ENCODE data around the gene CENPM. TPM values are rescaled to one million over a fixed set of nuclear protein-coding genes. Genes with fewer than 3 reads are reported as not detected.

CENPM gene
- total RNA-seq, 1 experiment from 2014 or later: 91.5 TPM

- no peak for DNase-seq (ENCODE audit: low spot score)
- in situ Hi-C loops (cut with HindIII; ENCODE audit: low sequenced_read_pairs): no loop called here
Observed at GRCh38 chr22:41916745-41917358, 30.1 kb downstream of the CENPM start.

DNA sequence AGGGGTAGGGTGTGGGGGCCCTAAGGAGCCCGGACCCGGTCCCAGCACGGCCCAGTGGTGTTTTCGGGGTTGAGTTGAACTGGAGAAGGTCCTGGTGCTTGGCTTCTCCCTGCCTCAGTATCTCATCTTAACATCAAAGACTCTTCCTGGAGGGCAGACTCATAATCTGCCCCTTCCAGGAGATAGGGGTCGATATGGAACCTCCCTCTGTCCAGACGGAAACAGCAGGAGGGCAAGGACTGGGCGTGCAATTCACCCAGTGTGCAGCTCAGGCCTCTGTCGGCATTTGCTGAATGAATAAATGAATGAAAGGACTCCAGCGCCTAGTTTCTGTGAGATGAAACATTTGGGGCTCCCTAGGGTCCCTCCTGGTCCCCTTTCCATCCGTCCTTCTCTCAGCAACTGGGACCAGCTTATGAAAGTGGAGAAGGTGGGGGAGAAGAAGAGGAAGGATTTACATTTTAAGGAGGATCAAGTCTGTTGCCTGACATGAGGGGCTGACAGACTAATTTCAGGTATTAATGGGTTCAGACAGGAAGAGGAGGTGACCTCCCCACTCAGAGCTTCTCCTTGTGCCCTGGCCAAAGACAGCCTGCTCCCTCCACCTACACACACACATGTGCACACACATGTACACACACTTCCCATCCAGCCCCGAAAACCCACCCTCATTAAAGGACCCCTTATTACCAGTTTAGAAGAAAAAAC lies 31.0 kb downstream of the CENPM start:
- in situ Hi-C loops (cut with HindIII; ENCODE audit: low sequenced_read_pairs): no loop called here
- DNase-seq (ENCODE audit: low spot score): no peak

DNA sequence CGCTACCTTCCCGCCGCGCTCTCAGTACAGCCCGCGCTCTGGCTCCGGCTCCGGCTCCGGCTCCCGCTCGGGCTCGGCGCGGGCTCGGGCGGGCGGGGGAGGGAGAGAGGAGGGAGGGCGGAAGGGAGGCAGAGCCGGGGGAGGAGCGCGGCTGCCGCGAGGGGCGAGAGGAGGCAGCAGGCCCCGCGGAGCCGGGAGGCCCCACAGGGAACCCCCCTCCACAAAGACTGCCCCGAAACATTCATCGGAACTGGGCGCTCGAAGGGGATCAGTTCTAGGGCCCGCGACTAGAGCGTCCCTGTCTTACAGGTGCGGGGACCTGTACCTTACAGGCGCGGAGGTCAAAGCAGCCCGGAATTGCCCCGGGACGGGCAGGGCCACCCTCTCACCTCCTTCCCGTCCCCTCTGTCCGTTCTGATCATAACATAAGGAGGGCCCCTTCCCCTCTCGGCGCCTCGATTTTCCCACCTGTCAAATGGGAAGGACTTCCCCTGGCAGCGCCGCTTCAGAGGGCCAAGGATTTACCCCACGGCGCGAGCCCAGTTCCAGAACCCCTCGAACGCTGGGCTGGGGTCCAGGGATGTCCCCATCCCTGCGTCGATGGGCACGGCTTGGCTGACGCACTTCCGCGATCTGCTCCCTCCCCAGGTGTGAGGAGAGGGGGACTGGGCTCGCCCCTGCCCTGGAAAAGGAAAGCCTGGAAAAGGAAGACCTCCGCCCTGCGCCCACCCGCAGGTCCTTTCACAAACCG lies 31.7 kb downstream of the CENPM start, which contains the start of gene SHISA8:
Gene SHISA8 (minus strand): TSS at position 40 of the 751 bp plus-strand sequence. CDS start 407 bp downstream, outside the sequence.
- in situ Hi-C loops (cut with HindIII; ENCODE audit: low sequenced_read_pairs): no loop called here

GRCh38 chr22:41914611-41915034 lies 32.3 kb downstream of the CENPM start:
- no peak for DNase-seq (ENCODE audit: low spot score)

More for the DNA sequence above, 31.7 kb downstream of the CENPM start, which contains the start of gene SHISA8:
- DNase-seq (ENCODE audit: low spot score): peak; percentile 77

GRCh38 chr22:41913842-41914534 lies 33.0 kb downstream of the CENPM start:
- no peak for DNase-seq (ENCODE audit: low spot score)

More at GRCh38 chr22:41914611-41915034, 32.3 kb downstream of the CENPM start:
- in situ Hi-C loops (cut with HindIII; ENCODE audit: low sequenced_read_pairs): no loop called here

GRCh38 chr22:41913040-41913719 lies 33.8 kb downstream of the CENPM start:
- no peak for DNase-seq (ENCODE audit: low spot score)
- in situ Hi-C loops (cut with HindIII; ENCODE audit: low sequenced_read_pairs): no loop called here

More at GRCh38 chr22:41913842-41914534, 33.0 kb downstream of the CENPM start:
- in situ Hi-C loops (cut with HindIII; ENCODE audit: low sequenced_read_pairs): no loop called here

- in situ Hi-C loops (cut with HindIII; ENCODE audit: low sequenced_read_pairs): no loop called here
- no peak for DNase-seq (ENCODE audit: low spot score)
Observed at GRCh38 chr22:41912338-41913039, 34.5 kb downstream of the CENPM start.

DNA sequence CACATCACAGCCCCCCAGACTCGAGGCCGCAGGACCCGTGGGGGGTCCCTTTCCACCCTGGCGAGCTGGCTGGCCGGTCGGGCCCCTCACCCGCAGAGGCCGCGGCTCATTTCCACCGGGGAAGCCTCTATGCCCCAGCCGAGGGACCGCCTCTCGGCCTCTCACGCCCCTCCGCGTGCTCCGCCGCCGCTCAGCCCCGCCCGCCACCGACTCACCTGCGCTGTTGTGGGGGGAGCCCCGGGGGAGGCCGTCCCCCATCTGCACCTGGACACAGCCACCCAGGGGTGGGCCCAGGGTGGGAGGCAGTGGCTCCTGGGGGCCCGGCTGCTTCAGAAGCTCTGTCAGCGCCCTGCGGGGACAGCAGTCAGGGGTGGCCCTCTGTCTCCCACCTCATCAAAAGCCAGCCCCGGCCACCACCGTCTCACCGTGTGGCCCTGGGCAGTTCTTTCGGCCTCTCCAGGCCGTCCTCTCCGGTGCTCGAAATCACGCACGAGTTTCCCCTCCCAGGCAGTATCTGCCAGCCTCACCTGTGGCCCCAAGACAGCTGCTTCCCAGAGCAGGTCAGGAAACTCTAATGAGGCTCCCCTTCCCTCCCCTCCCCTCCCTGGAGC lies 35.8 kb downstream of the CENPM start:
- in situ Hi-C loops (cut with HindIII; ENCODE audit: low sequenced_read_pairs): no loop called here
- no peak for DNase-seq (ENCODE audit: low spot score)

DNA sequence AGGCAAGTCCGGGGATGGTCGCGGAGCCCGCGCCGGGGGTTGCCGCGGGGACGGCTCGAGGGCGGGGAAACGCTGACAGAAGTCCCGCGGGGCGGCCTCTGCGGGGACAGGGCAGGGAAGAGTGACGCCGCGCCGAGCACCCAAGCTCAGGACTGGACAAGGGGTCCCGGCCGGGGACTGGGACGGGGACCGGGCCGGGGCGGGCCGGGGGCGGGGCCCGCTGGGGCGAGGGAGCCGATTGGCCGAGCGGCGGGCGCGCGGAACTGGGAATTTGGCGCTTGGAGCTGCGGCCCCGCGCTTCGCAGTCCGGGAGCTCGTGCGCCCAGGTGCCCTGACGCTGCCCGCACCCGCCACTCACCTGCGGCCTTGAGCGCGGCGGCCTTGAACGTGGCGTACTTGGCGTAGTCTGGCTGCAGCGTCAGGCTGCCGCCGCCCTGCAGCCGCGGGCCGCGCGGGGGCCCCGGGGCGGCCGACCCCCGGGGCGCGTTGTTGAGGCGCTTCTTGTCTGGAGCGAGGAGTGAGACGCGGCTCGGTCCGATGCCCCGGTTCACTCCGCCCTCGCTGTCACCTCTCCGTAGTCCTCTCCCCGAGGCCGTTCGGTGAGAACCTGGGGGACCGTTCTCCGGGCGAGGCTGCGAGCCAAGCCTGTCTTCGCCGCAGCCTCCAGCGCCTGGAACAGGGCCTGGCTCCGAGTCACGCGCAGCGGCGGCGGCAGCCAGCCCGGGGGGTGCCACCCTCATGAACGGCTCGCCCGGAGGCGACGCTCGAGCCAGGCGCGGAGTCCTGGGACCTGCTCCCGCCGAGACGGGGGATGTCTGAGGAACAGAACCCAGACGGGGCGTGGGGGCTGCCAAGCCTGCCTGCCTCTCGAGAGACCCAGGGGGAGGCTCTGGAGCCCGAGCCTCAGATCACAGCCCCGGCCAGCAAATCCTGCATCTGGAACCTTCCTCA lies 36.6 kb downstream of the CENPM start:
- in situ Hi-C loops (cut with HindIII; ENCODE audit: low sequenced_read_pairs): no loop called here
- DNase-seq (ENCODE audit: low spot score): no peak

GRCh38 chr22:41909310-41910049 lies 37.5 kb downstream of the CENPM start:
- DNase-seq (ENCODE audit: low spot score): no peak
- in situ Hi-C loops (cut with HindIII; ENCODE audit: low sequenced_read_pairs): no loop called here

GRCh38 chr22:41908411-41909309 lies 38.3 kb downstream of the CENPM start:
- in situ Hi-C loops (cut with HindIII; ENCODE audit: low sequenced_read_pairs): no loop called here

GRCh38 chr22:41907436-41908401 lies 39.2 kb downstream of the CENPM start:
- in situ Hi-C loops (cut with HindIII; ENCODE audit: low sequenced_read_pairs): no loop called here
- DNase-seq (ENCODE audit: low spot score): no peak

More at GRCh38 chr22:41908411-41909309, 38.3 kb downstream of the CENPM start:
- peak; percentile 61 for DNase-seq (ENCODE audit: low spot score)

GRCh38 chr22:41906822-41907221 lies 40.1 kb downstream of the CENPM start:
- DNase-seq (ENCODE audit: low spot score): no peak
- in situ Hi-C loops (cut with HindIII; ENCODE audit: low sequenced_read_pairs): no loop called here

All from G401 (cell line).